ENCODE measurements around the gene YIF1B.
A peak's percentile ranks its signal among the peaks of the same experiment; 100 is the strongest.

Gene YIF1B

GRCh38 chr19:38335949-38336637, 20.3 kb upstream of the YIF1B start:
- DNase-seq (ENCODE audit: low spot score), result peak; percentile 94

- DNase-seq (ENCODE audit: low spot score), result no peak
Measured at GRCh38 chr19:38333245-38333644, 17.5 kb upstream of the YIF1B start.

GRCh38 chr19:38331728-38332127, 16.0 kb upstream of the YIF1B start:
- DNase-seq (ENCODE audit: low spot score), result no peak

GRCh38 chr19:38329651-38330050, 13.9 kb upstream of the YIF1B start:
- no peak for DNase-seq (ENCODE audit: low spot score)

GRCh38 chr19:38326591-38326990, 10.8 kb upstream of the YIF1B start:
- DNase-seq (ENCODE audit: low spot score), result no peak

- no peak for DNase-seq (ENCODE audit: low spot score)
Measured at GRCh38 chr19:38324431-38324830, 8.7 kb upstream of the YIF1B start.

- DNase-seq (ENCODE audit: low spot score), result no peak
Measured at GRCh38 chr19:38323291-38323690, 7.5 kb upstream of the YIF1B start.

- no peak for DNase-seq (ENCODE audit: low spot score)
Measured at GRCh38 chr19:38321646-38322196, 6.0 kb upstream of the YIF1B start.

- DNase-seq (ENCODE audit: low spot score), result no peak
Measured at GRCh38 chr19:38320969-38321339, 5.2 kb upstream of the YIF1B start.

GRCh38 chr19:38319421-38320258, 3.9 kb upstream of the YIF1B start, which contains the start of gene KCNK6:
Gene KCNK6, plus strand, starts transcription at chr19:38319845. Its CDS starts 106 bp downstream, at chr19:38319951.
- no peak for DNase-seq (ENCODE audit: low spot score)

GRCh38 chr19:38318660-38319059, 2.9 kb upstream of the YIF1B start:
- DNase-seq (ENCODE audit: low spot score), result no peak

- no peak for DNase-seq (ENCODE audit: low spot score)
Measured at GRCh38 chr19:38317104-38317612, 1.4 kb upstream of the YIF1B start.

- no peak for DNase-seq (ENCODE audit: low spot score)
Measured at GRCh38 chr19:38316477-38317067, 825 bp upstream of the YIF1B start.

GRCh38 chr19:38310986-38311385, 4.8 kb downstream of the YIF1B start:
- no peak for DNase-seq (ENCODE audit: low spot score)

- DNase-seq (ENCODE audit: low spot score), result no peak
Measured at GRCh38 chr19:38310279-38310670, 5.5 kb downstream of the YIF1B start.

GRCh38 chr19:38309615-38310278, 6.0 kb downstream of the YIF1B start:
- no peak for DNase-seq (ENCODE audit: low spot score)

GRCh38 chr19:38308926-38309614, 6.7 kb downstream of the YIF1B start:
- DNase-seq (ENCODE audit: low spot score), result no peak

GRCh38 chr19:38308006-38308766, 7.6 kb downstream of the YIF1B start:
- no peak for DNase-seq (ENCODE audit: low spot score)

GRCh38 chr19:38307597-38307996, 8.2 kb downstream of the YIF1B start:
- DNase-seq (ENCODE audit: low spot score), result no peak

GRCh38 chr19:38307076-38307475, 8.7 kb downstream of the YIF1B start:
- no peak for DNase-seq (ENCODE audit: low spot score)

- DNase-seq (ENCODE audit: low spot score), result no peak
Measured at GRCh38 chr19:38306236-38306635, 9.5 kb downstream of the YIF1B start.
